HL-60 (cell line): Measurements from ENCODE around the gene NENF.

Experiments
- CTCF ChIP-seq: IDR thresholded peaks from one replicate; pipeline ENCODE4 v1.5.1; 2011; ENCODE audit warnings: low read length, control low read depth, inconsistent platforms; ENCODE audit not compliant: insufficient read depth
- POLR2AphosphoS5 ChIP-seq: IDR thresholded peaks from 2 replicates; pipeline ENCODE4 v1.6.1; 2012; ENCODE audit warnings: low read depth
- REST ChIP-seq: IDR thresholded peaks from 2 replicates; pipeline ENCODE4 v1.6.1; 2012; ENCODE audit warnings: low read depth; ENCODE audit not compliant: insufficient replicate concordance

GRCh38 chr1:212471891-212472675, 39.4 kb downstream of the NENF start:
- TF ChIP-seq CTCF = no peak
- TF ChIP-seq POLR2AphosphoS5 = no peak
- TF ChIP-seq REST = no peak
